Transverse colon (tissue), 4 donors: ENCODE data around the gene OTULIN.

Experiments
- POLR2A ChIP-seq: fragments of 450-650 bp; IDR thresholded peaks from one replicate; pipeline ENCODE4 v1.6.1; 2016; ENCODE audit warnings: antibody characterized with exemption, mild to moderate bottlenecking, moderate library complexity
- POLR2AphosphoS5 ChIP-seq, 3 donors: sonication (generic); formaldehyde crosslinking; IDR thresholded peaks; one replicate each; pipeline ENCODE4 v1.6.1; 2016; ENCODE audit warnings: antibody characterized with exemption in 3 of 3
- TF ChIP-seq, protein P1 (sequence below), 5 experiments: fragments of 200-600 bp in 3 of 5; fragments of 450-650 bp in 2 of 5; sonication (generic) in 3 of 5; IDR thresholded peaks; 1 replicate in 2 of 5; 2 replicates in 3 of 5; pipeline ENCODE4 v1.5.1; 2016 to 2017; ENCODE audit warnings: antibody characterized with exemption in 5 of 5, inconsistent platforms in 3 of 5, mild to moderate bottlenecking in 2 of 5, moderate library complexity in 1 of 5

DNA sequence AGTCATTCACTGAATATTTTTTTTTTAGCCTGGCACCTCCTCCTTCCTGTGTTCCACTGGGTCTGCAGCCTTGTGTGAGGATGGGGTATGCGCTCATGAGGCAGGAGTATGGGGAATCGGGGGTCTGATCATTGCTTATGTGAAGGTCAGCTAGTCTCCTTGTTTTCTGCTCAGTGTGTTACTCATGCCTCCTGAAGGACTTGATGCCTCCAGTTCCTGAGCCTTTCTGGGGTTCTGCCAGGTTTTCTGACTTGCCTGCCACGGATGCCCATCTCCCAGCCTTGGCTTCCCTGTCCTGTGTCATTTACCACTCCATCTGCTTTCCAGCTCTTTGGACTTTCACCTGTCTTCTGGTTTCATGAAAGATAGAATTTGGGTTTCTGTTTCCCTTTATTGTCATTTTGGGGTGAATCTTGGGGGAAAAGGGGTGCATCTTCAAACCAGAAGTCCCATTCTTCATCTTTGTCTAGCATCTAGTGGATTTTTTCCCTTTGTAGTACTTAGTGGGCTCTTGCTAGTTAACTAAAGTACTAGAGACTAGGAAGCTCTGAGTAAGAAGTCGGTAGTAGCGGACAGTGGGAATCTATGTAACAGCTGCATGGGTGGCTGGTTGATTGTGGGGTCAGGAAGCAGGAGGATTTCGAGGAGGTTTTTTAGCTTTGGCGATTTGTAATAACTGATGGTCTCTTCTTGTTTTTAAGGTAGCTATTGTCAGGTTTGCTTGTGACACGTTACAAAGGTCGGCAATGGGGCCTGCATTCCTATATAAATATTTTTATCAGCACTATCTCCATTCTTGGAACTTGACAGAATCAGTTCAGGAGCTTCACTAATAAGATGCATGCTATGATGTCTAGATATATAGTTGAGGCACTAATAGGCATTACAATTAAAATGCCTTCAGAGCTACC is 8.2 kb downstream of the OTULIN start:
- TF ChIP-seq, protein P1, sequence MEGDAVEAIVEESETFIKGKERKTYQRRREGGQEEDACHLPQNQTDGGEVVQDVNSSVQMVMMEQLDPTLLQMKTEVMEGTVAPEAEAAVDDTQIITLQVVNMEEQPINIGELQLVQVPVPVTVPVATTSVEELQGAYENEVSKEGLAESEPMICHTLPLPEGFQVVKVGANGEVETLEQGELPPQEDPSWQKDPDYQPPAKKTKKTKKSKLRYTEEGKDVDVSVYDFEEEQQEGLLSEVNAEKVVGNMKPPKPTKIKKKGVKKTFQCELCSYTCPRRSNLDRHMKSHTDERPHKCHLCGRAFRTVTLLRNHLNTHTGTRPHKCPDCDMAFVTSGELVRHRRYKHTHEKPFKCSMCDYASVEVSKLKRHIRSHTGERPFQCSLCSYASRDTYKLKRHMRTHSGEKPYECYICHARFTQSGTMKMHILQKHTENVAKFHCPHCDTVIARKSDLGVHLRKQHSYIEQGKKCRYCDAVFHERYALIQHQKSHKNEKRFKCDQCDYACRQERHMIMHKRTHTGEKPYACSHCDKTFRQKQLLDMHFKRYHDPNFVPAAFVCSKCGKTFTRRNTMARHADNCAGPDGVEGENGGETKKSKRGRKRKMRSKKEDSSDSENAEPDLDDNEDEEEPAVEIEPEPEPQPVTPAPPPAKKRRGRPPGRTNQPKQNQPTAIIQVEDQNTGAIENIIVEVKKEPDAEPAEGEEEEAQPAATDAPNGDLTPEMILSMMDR (IDR thresholded peaks at IDR 0.05), result no peak
- TF ChIP-seq POLR2A, result no peak
- no peak for TF ChIP-seq POLR2AphosphoS5 (IDR thresholded peaks at IDR 0.05)
